ENCODE results near the gene DLGAP4.

DNA sequence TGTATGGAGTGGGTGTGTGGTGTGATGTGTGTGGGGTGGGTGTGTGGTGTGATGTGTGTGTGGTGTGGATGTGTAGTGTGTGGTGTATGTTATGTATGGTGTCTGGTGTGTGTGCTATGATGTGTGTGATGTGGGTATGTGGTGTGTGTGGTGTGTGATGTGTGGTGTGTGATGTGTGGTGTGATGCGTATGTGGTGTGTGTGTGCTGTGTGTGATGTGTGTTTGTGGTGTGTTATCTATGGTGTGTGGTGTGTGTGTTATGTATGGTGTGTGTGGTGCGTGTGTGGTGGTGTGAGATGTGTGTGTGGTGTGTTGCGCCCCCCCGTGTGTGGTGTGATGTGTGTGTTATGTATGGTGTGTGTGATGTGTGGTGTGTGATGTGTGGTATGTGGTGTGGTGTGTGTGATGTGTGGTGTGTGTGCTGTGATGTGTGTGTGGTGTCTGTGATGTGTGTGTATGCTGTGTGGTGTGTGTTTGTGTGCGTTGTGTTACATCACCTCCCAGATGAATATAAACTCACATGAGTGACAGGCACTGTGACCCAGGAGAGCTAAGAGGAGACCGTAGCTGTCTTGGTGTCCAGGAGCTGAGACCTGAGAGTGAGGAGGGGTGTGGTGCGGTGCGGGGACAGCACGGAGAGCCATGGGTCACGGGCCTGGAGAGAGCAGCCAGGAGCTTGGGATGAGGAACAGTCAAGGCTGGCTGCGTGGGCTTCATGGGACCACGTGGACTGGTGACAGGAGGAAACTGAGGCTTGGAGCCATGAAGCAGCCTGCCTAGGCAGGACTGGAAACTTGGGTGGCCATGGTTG, 8.8 kb downstream of the DLGAP4 start:
- TF ChIP-seq, protein P1, sequence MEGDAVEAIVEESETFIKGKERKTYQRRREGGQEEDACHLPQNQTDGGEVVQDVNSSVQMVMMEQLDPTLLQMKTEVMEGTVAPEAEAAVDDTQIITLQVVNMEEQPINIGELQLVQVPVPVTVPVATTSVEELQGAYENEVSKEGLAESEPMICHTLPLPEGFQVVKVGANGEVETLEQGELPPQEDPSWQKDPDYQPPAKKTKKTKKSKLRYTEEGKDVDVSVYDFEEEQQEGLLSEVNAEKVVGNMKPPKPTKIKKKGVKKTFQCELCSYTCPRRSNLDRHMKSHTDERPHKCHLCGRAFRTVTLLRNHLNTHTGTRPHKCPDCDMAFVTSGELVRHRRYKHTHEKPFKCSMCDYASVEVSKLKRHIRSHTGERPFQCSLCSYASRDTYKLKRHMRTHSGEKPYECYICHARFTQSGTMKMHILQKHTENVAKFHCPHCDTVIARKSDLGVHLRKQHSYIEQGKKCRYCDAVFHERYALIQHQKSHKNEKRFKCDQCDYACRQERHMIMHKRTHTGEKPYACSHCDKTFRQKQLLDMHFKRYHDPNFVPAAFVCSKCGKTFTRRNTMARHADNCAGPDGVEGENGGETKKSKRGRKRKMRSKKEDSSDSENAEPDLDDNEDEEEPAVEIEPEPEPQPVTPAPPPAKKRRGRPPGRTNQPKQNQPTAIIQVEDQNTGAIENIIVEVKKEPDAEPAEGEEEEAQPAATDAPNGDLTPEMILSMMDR (IDR thresholded peaks at IDR 0.05 in 2 of 3, conservative IDR thresholded peaks at IDR 0.05 in 1 of 3; ENCODE audit: borderline replicate concordance in 1 of 3, insufficient read depth in 1 of 3, low read depth in 2 of 3, low read length in 2 of 3): no peak
- no peak for TF ChIP-seq POLR2AphosphoS5 (IDR thresholded peaks at IDR 0.05; ENCODE audit: low read depth, low read length)
